ENCODE measurements around the gene STAMBP.

GRCh38 chr2:73901143-73901542 lies 72.4 kb downstream of the STAMBP start:
- TF ChIP-seq CTCF (IDR thresholded peaks at IDR 0.05) (no peak), POLR2A (IDR thresholded peaks at IDR 0.05) (no peak), POLR2AphosphoS5 (IDR thresholded peaks at IDR 0.05) (no peak), EP300 (IDR thresholded peaks at IDR 0.05) (no peak)

Measured in suprapubic skin (tissue), 4 donors.